ENCODE results near the gene PIGS.

PIGS gene

GRCh38 chr17:28598799-28599310 is 27.5 kb upstream of the PIGS start, which contains the start of gene SPAG5:
SPAG5 (minus strand) TSS chr17:28599025; CDS start chr17:28598946, 79 bp downstream.
- peak; percentile 84 to 91 for DNase-seq (ENCODE audit: low read depth in 1 of 2, low spot score in 1 of 2)
- H3K27me3 ChIP-seq (ENCODE audit: insufficient read depth, poor library complexity, severe bottlenecking): no peaks in the 10 kb centered on the region
- H3K4me3 ChIP-seq (replicated peaks; ENCODE audit: insufficient read depth, low read length): peak within 1 kb of the TSS; percentile 98
- TF ChIP-seq, protein P1, sequence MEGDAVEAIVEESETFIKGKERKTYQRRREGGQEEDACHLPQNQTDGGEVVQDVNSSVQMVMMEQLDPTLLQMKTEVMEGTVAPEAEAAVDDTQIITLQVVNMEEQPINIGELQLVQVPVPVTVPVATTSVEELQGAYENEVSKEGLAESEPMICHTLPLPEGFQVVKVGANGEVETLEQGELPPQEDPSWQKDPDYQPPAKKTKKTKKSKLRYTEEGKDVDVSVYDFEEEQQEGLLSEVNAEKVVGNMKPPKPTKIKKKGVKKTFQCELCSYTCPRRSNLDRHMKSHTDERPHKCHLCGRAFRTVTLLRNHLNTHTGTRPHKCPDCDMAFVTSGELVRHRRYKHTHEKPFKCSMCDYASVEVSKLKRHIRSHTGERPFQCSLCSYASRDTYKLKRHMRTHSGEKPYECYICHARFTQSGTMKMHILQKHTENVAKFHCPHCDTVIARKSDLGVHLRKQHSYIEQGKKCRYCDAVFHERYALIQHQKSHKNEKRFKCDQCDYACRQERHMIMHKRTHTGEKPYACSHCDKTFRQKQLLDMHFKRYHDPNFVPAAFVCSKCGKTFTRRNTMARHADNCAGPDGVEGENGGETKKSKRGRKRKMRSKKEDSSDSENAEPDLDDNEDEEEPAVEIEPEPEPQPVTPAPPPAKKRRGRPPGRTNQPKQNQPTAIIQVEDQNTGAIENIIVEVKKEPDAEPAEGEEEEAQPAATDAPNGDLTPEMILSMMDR (IDR thresholded peaks at IDR 0.05; ENCODE audit: insufficient read depth, low read length): no peak
- peak; percentile 39; the same call in 1 of the 2 replicates for TF ChIP-seq POLR2AphosphoS5 (IDR thresholded peaks at IDR 0.05; ENCODE audit: low read depth)
- H3K27ac ChIP-seq (replicated peaks): peak within 1 kb of the TSS; percentile 81

DNA sequence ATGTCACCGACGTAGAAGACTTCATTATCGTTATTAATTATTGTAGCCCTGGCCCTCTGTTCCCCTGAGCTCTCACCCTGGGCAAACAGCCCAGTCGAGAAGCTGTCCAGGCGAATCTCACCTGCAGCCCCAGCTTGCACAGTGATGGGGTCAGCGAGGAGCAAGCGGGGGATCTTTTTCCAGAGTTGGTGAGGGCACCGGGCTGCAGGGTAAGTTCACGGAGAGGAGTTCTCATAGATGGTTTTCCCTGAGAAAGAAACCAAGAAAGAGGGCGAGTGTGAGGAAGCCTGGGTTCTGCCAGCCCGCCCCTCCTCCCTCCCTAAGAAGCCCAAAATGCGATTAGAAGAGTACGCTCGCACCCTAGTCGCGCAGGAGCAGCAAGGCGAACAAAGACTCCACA is 27.1 kb upstream of the PIGS start:
- DNase-seq (ENCODE audit: low read depth in 1 of 2, low spot score in 1 of 2): no peak
- no peaks in the 10 kb centered on the region for H3K27me3 ChIP-seq (ENCODE audit: insufficient read depth, poor library complexity, severe bottlenecking)
- H3K4me3 ChIP-seq (replicated peaks; ENCODE audit: insufficient read depth, low read length): peak overlapping the region; percentile 98
- peak overlapping the region; percentile 81 for H3K27ac ChIP-seq (replicated peaks)
- TF ChIP-seq, protein P1 (IDR thresholded peaks at IDR 0.05; ENCODE audit: insufficient read depth, low read length): no peak
- TF ChIP-seq SPI1 (IDR thresholded peaks at IDR 0.05; ENCODE audit: borderline replicate concordance, low read depth): no peak
- TF ChIP-seq REST (IDR thresholded peaks at IDR 0.05; ENCODE audit: insufficient replicate concordance, low read depth): no peak
- no peak for TF ChIP-seq POLR2AphosphoS5 (IDR thresholded peaks at IDR 0.05; ENCODE audit: low read depth)
- no peak for TF ChIP-seq GABPA (IDR thresholded peaks at IDR 0.05; ENCODE audit: low read depth)

GRCh38 chr17:28597606-28598383 is 26.5 kb upstream of the PIGS start:
- peak overlapping the region; percentile 98 for H3K4me3 ChIP-seq (replicated peaks; ENCODE audit: insufficient read depth, low read length)
- TF ChIP-seq SPI1 (IDR thresholded peaks at IDR 0.05; ENCODE audit: borderline replicate concordance, low read depth): no peak
- TF ChIP-seq GABPA (IDR thresholded peaks at IDR 0.05; ENCODE audit: low read depth): no peak
- DNase-seq (ENCODE audit: low read depth in 1 of 2, low spot score in 1 of 2): no peak
- no peaks in the 10 kb centered on the region for H3K27me3 ChIP-seq (ENCODE audit: insufficient read depth, poor library complexity, severe bottlenecking)
- H3K27ac ChIP-seq (replicated peaks): peak overlapping the region; percentile 81

- TF ChIP-seq, protein P1 (IDR thresholded peaks at IDR 0.05; ENCODE audit: insufficient read depth, low read length): no peak
- TF ChIP-seq POLR2AphosphoS5 (IDR thresholded peaks at IDR 0.05; ENCODE audit: low read depth) (no peak), REST (IDR thresholded peaks at IDR 0.05; ENCODE audit: insufficient replicate concordance, low read depth) (no peak), GABPA (IDR thresholded peaks at IDR 0.05; ENCODE audit: low read depth) (no peak), SPI1 (IDR thresholded peaks at IDR 0.05; ENCODE audit: borderline replicate concordance, low read depth) (no peak)
- H3K27ac ChIP-seq (replicated peaks): no peak overlapping the region
- DNase-seq (ENCODE audit: low read depth in 1 of 2, low spot score in 1 of 2): no peak
- H3K27me3 ChIP-seq (ENCODE audit: insufficient read depth, poor library complexity, severe bottlenecking): no peaks in the 10 kb centered on the region
- H3K4me3 ChIP-seq (replicated peaks; ENCODE audit: insufficient read depth, low read length): no peak overlapping the region
Observed at GRCh38 chr17:28592260-28592659, 20.9 kb upstream of the PIGS start.
